Measurements from ENCODE around the gene GDI1. TPM values are rescaled to one million over a fixed set of nuclear protein-coding genes. Genes with fewer than 3 reads are reported as not detected.

The GDI1 gene
- polyA plus RNA-seq, 3 donors: 127 to 145 (median 135) TPM

DNA sequence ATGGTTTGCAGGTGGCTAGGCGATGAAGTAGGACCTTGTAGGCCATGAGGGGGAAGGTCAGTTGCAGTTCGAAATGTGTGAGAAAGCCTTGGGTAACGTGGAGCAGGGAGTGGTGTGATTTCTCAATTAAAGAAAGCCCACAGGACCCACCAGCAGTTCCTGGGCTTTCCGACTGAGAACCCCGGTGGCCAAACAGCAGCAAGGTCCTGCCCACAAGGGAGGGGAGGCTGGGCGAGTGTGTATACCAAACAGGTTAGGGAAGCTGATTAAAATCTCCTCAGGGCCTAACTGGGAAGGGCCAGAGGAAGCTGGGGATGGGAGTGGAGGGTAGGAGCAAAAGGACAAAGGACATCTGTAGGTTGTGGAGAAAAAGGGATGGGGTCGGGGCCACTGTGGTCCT lies 6.0 kb upstream of the GDI1 start:
- no peak for DNase-seq

DNA sequence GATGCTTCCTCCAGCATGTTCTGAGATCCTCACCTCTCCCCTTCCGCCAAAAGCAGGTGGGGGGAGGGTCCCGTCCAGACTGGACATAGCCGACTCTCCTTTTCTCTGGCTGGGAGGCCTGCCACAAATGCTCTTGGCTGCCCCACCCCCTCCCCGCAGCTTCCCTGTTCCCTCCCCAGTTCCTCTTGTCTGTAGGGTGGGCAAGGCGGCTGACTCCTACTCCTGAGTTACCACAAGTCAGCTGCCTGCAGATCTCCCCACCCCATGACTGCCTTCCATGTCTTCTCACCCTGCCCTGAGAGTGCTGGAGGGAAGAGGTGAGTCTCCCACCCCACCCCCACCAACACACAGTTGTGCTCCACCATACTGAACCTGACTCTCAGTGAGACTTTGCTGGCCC lies 5.6 kb upstream of the GDI1 start:
- no peak for DNase-seq

DNA sequence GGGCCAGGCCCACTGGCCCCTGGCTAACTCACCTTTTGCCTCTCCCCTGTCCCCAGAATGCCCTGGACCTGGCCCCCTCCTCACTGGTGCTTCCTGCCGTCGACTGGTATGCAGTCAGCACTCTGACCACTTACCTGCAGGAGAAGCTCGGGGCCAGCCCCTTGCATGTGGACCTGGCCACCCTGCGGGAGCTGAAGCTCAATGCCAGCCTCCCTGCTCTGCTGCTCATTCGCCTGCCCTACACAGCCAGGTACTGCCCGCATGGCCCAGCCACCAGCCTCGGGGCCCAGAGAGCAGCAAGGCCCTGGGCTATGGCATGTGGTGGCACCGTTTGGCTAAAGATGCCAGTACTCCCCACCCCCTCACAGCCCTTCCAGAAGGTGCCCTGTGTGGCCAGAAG lies 4.7 kb upstream of the GDI1 start:
- no peak for DNase-seq

DNA sequence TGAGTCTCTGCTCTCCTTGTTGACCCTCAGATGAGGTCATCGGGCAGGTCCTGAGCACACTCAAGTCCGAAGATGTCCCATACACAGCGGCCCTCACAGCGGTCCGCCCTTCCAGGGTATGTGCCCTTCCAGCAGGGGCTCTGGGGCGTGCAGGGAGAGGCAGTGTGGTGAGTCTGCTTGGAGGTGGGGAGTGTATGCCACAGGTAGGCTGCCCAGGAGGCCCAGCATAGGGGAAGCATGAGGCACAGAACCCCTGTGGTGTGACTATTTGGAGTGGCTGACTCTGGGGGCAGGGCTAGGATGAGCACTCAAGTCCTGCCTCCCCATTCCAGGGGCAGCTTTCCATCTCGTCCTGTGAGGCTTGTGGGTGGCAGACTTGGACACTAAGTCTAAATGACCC lies 3.3 kb upstream of the GDI1 start:
- no peak for DNase-seq

DNA sequence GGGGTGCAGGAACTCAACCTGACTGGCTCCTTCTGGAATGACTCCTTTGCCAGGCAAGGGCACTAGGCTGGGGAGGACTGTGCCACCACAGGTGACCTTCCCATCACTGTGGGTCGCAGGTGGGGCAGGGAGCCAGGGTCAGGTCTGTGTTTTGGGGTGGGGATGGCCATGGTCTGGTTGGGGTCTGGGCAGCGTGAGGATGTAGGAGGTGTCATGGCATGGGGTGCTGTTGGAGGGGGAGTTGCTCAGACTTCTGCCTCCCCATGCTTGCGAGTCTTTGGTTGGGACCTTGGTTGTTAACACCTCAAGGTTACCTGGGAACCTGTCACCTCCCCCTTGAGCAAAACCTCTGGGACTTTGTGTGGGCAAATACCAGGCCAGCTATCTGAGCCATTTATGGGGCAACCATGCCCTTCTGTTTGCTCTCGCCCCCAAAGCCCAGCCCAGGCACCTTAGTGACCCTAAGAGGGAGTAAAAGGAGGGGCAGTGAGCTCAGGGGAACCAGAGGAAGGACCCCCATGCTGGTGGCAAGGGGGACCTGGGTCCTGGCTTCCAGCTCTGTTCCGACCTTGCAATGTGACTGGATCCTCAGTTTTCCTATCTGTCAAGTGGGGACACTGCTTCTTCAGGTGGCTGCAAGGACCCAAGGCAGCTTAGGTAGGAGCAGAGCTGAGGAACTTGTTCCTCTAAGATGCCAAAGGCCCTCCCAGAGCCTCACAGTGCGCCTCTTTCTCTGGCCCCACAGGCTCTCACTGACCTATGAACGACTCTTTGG lies 2.4 kb upstream of the GDI1 start:
- no peak for DNase-seq

DNA sequence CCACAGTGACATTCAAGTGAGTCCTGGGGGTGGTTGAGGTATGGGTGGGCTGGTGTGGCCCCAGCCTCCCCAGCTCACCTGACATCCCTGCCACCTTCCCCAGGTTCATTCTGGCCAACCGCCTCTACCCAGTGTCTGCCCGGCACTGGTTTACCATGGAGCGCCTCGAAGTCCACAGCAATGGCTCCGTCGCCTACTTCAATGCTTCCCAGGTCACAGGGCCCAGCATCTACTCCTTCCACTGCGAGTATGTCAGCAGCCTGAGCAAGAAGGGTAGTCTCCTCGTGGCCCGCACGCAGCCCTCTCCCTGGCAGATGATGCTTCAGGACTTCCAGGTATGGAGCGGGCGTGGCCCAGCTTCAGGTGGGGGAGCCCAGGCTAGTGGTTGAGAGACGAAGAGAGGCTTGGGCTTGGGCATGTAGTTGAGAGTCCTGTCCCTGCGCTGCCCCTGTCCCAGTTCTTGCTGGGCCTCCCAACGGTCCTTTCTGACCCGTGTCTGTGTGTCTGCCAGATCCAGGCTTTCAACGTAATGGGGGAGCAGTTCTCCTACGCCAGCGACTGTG lies 1.7 kb upstream of the GDI1 start:
- no peak for DNase-seq

DNA sequence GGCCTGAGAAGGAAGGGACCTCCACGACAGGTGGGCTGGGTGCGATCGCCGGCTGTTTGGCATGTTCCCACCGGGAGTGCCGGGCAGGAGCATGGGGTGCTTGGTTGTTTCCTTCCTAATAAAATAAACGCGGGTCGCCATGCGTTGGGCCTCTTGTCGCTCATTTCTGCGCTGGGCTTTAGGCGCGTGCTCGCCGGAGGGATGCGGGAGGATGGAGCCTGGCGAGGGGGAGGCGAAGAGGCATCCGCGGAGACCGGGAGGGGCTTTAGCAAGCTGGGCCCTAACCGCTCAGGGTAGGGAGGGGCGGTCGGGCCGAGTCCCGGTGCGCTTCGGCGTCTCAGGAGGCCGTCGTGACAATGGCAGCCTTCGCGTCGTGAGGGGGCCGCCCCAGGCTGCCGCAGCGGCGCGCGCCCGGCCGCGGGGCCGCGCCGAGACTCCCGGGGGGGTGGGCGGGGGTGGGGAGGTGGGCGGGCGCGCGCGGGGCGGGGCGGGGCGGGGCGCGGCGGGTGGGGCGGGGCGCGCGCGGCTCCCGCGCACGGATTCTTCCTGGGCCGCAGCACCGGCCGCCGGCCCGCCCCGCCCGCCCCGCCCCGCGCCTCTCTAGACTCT lies 476 bp upstream of the GDI1 start:
- DNase-seq: no peak

DNA sequence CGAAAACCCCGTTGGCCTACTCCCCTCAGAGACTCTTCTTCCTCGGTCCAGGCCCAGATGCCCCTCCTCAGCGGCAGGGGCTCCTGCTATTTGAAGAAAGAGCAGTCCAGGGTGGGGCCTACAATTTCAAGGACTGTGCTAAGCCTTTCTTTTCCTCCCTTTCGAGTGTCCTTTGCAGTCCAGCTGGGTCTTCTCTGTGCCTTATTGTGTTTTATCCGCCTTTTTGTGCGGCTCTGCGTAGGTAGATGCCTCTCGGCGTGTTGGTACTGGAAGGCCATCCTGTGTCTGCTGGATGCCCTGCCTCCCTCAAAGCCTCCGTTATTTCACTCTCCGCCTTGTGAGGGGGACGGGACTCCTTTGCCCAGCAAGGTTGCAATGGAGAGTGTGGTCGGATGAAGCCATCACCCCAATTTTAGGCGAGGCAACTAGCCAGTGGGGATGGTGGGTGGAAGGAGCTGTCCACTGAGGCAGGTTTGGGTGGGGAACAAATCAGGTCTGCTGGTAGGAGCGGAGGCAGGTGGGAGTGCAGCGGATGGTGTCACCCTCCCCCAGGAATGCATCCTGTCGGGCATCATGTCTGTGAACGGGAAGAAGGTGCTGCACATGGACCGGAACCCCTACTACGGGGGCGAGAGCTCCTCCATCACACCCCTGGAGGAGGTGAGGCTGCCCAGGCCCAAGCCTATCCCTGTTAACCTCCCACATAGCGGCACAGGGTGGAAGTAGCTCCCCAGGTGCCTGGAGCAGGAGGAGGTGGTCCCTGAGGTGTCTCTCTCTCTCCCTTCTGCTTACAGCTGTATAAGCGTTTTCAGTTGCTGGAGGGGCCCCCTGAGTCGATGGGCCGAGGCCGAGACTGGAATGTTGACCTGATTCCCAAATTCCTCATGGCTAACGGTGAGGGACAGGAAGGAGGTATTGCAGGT lies 1.3 kb downstream of the GDI1 start:
- no peak for DNase-seq

DNA sequence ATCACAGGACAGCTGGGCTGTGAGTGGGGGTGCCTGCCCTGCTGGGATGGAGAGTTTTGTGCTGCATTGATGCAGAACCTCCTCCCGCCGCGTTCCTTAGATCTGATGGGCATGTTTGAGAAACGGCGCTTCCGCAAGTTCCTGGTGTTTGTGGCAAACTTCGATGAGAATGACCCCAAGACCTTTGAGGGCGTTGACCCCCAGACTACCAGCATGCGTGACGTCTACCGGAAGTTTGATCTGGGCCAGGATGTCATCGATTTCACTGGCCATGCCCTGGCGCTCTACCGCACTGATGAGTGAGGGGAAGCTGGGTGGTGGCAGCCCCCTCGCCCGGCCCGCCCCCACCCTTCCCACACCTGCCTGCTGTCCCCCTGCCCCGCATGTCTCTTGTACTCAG lies 2.9 kb downstream of the GDI1 start:
- DNase-seq: no peak

DNA sequence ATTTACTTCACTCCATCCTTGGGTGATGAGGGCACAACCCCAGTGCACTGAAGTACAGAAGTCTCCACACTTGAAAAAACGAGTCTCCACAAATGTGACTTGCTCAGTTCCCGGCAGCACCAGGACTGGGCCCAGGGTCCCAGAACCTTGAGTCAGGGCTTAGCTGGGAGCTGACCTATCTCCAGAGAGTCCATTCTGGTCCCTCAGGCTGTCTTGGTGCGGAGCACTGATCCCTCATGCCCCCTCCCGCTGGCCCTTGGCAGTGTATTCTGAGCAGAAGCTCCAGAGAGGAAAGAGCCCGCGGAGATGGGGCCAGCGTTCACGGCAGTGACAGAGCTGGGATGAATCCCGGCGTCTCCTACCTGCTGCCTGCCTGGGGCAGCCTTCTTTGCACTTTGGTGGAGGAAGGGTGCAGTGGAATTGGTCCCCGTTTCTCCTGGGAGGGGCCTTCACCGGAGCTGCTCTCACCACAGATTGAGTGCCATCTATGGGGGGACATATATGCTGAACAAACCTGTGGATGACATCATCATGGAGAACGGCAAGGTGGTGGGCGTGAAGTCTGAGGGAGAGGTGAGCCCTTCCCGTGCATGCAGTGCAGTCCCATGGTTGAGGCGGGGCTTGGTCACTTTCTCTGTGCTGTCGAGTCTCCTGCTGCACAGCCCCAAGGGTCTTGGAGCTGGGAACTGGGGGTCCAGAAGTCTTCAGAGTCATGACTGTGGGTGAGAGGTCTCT lies 3.8 kb downstream of the GDI1 start:
- DNase-seq: no peak

DNA sequence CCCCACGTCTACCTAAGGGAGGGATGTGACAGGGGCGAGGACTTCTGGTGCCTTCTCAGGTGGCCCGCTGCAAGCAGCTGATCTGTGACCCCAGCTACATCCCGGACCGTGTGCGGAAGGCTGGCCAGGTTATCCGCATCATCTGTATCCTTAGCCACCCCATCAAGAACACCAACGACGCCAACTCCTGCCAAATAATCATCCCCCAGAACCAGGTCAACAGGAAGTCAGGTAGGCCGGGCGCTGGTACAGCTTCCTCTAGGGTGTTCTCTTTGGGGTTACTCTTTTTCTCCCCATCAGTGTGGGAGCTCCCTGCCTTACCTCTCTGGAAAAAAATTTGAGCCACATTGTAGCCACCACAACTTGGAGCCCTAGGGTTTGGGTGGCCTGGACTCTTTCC lies 4.6 kb downstream of the GDI1 start:
- no peak for DNase-seq

DNA sequence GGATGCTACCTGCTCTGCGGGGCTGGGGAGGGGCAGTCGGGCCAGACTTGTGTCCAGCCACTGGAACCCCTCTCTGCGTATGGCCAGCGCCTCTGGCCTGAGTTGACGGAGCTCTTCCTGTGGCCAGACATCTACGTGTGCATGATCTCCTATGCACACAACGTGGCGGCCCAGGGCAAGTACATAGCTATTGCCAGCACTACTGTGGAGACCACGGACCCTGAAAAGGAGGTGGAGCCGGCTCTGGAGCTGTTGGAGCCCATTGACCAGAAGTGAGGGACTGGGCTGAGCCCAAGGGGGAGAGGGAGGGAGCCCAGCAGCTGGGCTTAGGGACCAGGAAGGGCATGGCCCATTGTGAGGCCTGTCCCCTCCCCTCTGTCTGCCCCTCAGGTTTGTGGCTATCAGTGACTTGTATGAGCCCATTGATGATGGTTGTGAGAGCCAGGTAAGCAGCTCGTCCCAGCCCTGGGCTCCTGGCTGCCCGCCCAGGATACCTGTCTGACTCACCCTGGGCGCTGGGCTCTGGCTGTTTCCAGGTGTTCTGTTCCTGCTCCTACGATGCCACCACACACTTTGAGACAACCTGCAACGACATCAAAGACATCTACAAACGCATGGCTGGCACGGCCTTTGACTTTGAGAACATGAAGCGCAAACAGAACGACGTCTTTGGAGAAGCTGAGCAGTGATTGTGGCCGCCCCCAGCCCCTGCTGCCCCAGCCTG lies 5.2 kb downstream of the GDI1 start:
- no peak for DNase-seq

DNA sequence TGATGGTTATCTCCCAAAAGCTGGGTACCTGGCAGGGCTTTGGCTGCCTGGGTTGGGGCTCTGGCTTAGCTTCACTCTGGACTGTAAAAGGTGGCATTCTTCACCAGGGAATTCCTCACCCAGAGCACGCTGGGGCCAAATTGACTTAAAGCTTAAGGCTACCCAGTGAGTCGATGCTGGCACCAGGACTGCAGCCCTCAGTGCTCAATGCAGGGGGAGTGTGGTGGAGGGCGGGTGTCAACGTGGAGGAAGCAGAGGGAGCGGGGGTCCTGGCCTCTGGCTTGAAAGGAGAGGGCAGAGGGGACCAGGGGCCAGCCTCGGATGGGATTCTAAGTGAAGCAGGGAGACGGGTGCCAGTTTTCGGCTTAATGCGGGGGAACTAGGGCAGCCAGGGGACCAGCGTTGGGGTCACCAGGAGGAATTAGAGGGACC lies 6.5 kb downstream of the GDI1 start:
- no peak for DNase-seq

DNA sequence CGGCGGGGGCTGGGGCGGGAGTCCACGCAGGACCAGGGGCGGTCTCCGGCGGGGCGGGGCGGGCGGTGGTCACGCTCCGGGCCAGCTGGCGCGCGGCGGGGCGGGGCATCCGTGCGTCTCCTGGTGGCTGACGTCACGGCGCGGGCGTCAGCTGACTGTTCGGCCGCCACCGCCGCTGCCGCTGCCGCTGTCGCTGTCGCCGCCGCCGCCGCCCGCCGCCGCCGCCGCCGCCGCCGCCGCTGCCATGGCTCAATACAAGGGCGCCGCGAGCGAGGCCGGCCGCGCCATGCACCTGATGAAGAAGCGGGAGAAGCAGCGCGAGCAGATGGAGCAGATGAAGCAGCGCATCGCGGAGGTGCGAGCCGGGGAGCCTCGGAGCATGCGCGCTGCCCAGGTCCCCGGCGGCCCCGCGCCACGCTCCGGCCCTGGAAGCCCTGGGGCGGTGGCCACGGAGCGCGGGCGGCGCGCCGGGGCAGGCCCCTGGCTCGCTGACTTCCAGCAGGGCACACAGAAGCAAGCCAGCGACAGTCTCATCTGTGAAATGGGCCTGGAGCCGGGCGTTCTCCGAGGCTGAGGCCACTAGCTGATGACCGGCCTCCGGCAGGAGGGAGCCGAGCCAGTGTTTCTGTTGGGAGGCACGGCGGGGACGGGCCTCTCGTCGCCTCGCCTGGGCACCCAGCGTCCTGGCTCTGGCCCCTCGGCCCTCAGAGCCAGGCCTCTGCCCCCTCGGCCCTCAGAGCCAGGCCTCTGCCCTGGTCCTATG lies 7.2 kb downstream of the GDI1 start, which contains the start of gene FAM50A:
Gene FAM50A, plus strand, starts transcription at position 150 of the 763 bp plus-strand sequence. Its CDS starts 95 bp downstream, at position 245.
- no peak for DNase-seq

DNA sequence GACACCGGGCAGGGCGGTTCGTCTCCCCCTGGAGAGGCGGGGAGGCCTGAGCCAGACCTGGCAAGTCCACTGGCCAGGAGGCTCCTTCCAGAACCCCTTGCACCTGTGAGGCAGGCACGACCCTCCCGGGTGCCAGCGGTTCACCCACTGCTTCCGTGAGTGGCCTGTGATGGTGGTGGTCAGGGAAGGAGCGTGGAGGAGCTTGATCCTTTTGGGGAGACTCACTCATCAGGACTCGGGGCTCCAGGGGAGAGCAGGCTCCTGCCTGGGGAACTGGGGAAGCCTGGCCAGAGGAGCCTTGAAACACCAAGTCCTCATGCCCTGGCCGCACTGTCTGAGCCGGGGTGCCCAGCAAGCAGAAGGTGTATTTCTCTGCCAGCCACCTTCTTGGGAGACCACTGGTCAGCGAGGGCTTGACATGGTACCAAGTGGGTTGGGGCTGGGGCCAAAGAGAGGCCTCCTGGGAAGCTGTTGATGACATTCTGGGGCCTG lies 7.8 kb downstream of the GDI1 start:
- DNase-seq: no peak

DNA sequence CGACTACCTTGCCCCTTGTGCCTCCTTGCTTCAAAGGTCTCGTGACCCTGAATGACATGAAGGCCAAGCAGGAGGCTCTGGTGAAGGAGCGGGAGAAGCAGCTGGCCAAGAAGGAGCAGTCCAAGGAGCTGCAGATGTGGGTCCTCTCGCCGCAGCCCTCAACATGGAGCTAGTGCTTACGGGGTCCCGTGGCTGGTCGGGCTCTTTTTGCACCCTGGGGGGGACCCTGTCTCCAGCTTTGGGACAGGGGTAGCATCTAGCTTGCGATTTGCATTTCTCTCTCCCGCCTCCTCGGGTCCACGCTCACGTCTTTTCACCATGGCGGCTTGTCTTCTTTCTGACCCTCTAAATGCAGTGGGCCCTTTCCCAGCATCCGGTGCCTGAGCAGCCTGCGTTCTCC lies 8.8 kb downstream of the GDI1 start:
- no peak for DNase-seq

DNA sequence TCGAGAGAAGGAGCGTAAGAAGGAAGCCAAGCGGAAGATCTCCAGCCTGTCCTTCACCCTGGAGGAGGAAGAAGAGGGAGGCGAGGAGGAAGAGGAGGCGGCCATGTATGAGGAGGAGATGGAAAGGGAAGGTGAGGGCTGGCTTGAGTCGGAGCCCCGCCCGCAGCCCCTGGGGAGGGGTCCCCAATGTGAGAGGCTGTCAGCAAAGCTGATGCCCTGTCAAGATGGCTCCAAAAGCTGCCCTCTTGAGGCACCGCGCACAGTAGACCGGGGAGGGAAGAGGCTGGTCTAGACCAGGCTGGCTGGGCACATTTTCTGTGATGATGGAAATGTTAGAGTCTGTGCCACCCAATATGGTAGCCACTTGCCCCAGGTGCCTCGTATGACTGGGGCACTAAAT lies 9.5 kb downstream of the GDI1 start:
- DNase-seq: no peak

DNA sequence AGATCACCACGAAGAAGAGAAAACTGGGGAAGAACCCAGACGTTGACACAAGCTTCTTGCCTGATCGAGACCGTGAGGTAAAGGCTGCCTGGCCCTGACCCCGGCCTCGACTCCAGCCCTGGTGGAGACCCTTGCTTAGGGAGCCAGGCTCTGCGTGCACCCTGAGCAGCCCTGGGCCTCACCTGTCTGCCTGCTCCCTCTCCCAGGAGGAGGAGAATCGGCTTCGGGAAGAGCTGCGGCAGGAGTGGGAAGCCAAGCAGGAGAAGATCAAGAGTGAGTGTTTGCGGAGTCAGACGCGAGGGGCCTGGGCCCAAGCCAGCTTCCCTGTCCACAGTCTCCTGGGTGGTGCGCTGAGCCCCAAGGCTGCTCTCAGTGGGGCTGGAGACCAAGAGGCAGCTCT lies 11.5 kb downstream of the GDI1 start:
- no peak for DNase-seq

DNA sequence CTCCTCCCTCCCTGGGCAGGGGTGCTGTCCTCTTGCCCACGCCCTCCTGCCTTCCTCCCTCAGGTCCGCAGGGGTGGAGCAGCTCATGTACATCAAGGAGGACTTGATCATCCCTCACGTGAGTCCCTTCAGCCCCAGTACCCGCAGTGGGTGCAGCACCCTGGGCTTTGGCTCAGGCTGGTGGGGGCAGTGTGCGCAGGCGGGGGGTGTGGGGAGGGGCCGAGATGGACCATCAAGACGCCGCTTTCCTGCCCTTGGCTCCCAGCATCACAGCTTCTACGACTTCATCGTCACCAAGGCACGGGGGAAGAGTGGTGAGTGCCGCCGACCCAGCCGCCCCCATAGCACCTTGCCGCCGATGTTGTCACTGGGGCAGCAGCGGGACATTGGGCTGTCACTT lies 12.7 kb downstream of the GDI1 start:
- DNase-seq: no peak

DNA sequence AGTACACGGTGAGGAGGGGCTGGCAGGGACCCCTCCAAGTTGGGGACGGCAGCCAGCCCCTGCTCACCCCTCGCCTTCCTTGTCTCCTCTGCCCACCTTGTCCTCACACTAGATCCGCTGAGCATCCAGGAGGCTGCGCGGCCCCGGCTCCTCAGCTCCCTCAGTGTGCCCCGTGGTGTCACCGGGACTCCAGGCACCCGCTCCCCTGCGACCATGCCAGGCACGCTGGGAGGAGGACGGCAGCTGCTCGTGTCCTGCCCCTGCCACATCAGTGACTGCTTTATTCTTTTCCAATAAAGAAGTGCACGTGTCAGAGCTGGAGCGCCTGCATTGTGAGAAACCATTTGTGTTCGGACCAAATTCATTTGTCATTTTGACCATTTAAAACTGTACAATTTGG lies 13.4 kb downstream of the GDI1 start:
- no peak for DNase-seq

Measured in renal pelvis (tissue), 4 donors.